SK-N-SH treated with all-trans-retinoic acid at 6 μM for 48 hours (cell line): ENCODE results near the gene SNX32.

Experiments used
- CSDC2 ChIP-seq: fragments of 250-450 bp; sonication (Bioruptor Pico); IDR thresholded peaks from 2 replicates; pipeline ENCODE4 v1.5.0; 2020; ENCODE audit warnings: mild to moderate bottlenecking, moderate library complexity
- OSR1 ChIP-seq: fragments of 250-450 bp; sonication (Bioruptor Pico); IDR thresholded peaks from 2 replicates; pipeline ENCODE4 v1.8.0; 2022; ENCODE audit warnings: moderate library complexity, mild to moderate bottlenecking, inconsistent platforms
- PATZ1 ChIP-seq: fragments of 250-450 bp; sonication (Bioruptor Pico); IDR thresholded peaks from 2 replicates; pipeline ENCODE4 v1.8.0; 2020; ENCODE audit warnings: mild to moderate bottlenecking, moderate library complexity, borderline replicate concordance
- POU6F1 ChIP-seq: fragments of 250-450 bp; sonication (Bioruptor Pico); IDR thresholded peaks from 2 replicates; pipeline ENCODE4 v1.8.0; 2021; ENCODE audit warnings: low read depth, mild to moderate bottlenecking, moderate library complexity, borderline replicate concordance
- RARB ChIP-seq: fragments of 250-450 bp; sonication (Bioruptor Pico); IDR thresholded peaks from 2 replicates; pipeline ENCODE4 v1.8.0; 2021; ENCODE audit warnings: mild to moderate bottlenecking, moderate library complexity
- TOX ChIP-seq: fragments of 250-450 bp; sonication (Bioruptor Pico); IDR thresholded peaks from 2 replicates; pipeline ENCODE4 v1.8.0; 2021; ENCODE audit warnings: mild to moderate bottlenecking, moderate library complexity, borderline replicate concordance
- ZFP30 ChIP-seq: fragments of 450-650 bp; formaldehyde crosslinking; IDR thresholded peaks from 2 replicates; pipeline ENCODE4 v1.5.0; 2022; ENCODE audit warnings: mild to moderate bottlenecking, moderate library complexity
- ZNF8 ChIP-seq: fragments of 450-650 bp; formaldehyde crosslinking; IDR thresholded peaks from 2 replicates; pipeline ENCODE4 v1.5.0; 2020; ENCODE audit warnings: mild to moderate bottlenecking, moderate library complexity

- TF ChIP-seq CSDC2 (CRISPR knock-in tag) (no peak), RARB (no peak), ZNF8 (CRISPR knock-in tag) (no peak), TOX (CRISPR knock-in tag) (no peak), PATZ1 (CRISPR knock-in tag) (no peak), OSR1 (CRISPR knock-in tag) (no peak), ZFP30 (CRISPR knock-in tag) (no peak), POU6F1 (CRISPR knock-in tag) (no peak)
These were observed 29.5 kb downstream of the SNX32 start for GRCh38 chr11:65862941-65863888.
